Endothelial cell of umbilical vein (primary cell): ENCODE results near the gene CFAP61. TPM values are rescaled to one million over a fixed set of nuclear protein-coding genes. Genes with fewer than 3 reads are reported as not detected.

Experiments used
- BruUV-seq: library from RNA; stranded (reverse); fragments of 400-500 nt; replicated peaks from 2 replicates; lab custom pipeline; 2021; lab: Mats Ljungman, UMichigan
- CTCF ChIA-PET: fragments of 300-600, 350-600 bp; sonication (Branson Sonifier 250); formaldehyde crosslinking; loops from one replicate; lab custom pipeline; 2021; ENCODE audit warnings: antibody characterized with exemption, inconsistent platforms; lab: Charles Lee
- POLR2A ChIA-PET: fragments of 300-600, 350-600 bp; sonication (Branson Sonifier 250); formaldehyde crosslinking; loops from one replicate; lab custom pipeline; 2021; ENCODE audit warnings: antibody characterized with exemption, inconsistent platforms; lab: Charles Lee
- DNase-seq: peaks from one replicate; pipeline ENCODE4 v3.0.0-alpha.2; 2011; ENCODE audit warnings: low read depth, low spot score
- FAIRE-seq: peaks from 2 replicates; lab custom pipeline; 2011; peaks lifted over from hg19 to GRCh38; lab: Jason Lieb, UNC
- H2AFZ ChIP-seq: 2 replicates; pipeline ENCODE4 v1.6.0; 2012; ENCODE audit warnings: low read depth, low read length, control low read depth, inconsistent platforms
- H3K27ac ChIP-seq: 2 replicates; pipeline ENCODE4 v1.5.1; 2011; ENCODE audit warnings: low read depth, mild to moderate bottlenecking, control low read depth, low read length, moderate library complexity; ENCODE audit not compliant: insufficient read depth
- H3K27me3 ChIP-seq, 2 experiments: 2 replicates each; pipeline versions ENCODE4 v1.6.0 to v1.6.1; 2011; ENCODE audit warnings: low read length in 2 of 2, mixed read lengths in 1 of 2; ENCODE audit not compliant: control insufficient read depth in 2 of 2, insufficient read depth in 2 of 2
- H3K36me3 ChIP-seq, 2 experiments: 2 replicates in 1 of 2; 3 replicates in 1 of 2; pipeline ENCODE4 v1.5.1; 2011; ENCODE audit warnings: low read length in 2 of 2, mild to moderate bottlenecking in 1 of 2, moderate library complexity in 1 of 2; ENCODE audit not compliant: control insufficient read depth in 2 of 2, insufficient read depth in 2 of 2; ENCODE audit errors: extremely low read depth in 1 of 2
- H3K4me1 ChIP-seq: 3 replicates; pipeline ENCODE4 v1.5.1; 2011; ENCODE audit warnings: mild to moderate bottlenecking, low read length; ENCODE audit not compliant: control insufficient read depth, insufficient read depth; ENCODE audit errors: extremely low read depth
- H3K4me2 ChIP-seq: 2 replicates; pipeline ENCODE4 v1.6.1; 2011; ENCODE audit warnings: low read length, control low read depth, mixed read lengths; ENCODE audit not compliant: insufficient read depth
- H3K4me3 ChIP-seq, 3 experiments: fragments of 200-600 bp in 1 of 3; sonication (generic), shearing (Covaris generic) in 1 of 3; replicated peaks in 1 of 3; 2 replicates each; pipeline ENCODE4 v1.5.1; 2011 to 2016; ENCODE audit warnings: control low read depth in 3 of 3, low read length in 3 of 3, mild to moderate bottlenecking in 2 of 3, inconsistent platforms in 1 of 3, low read depth in 1 of 3, moderate library complexity in 1 of 3; ENCODE audit not compliant: insufficient read depth in 1 of 3
- H3K79me2 ChIP-seq: 2 replicates; pipeline ENCODE4 v1.6.0; 2012; ENCODE audit warnings: low read length, inconsistent platforms; ENCODE audit not compliant: control insufficient read depth, insufficient read depth
- H3K9ac ChIP-seq: replicated peaks from 2 replicates; pipeline ENCODE3; 2011; ENCODE audit warnings: low read length, control low read depth; ENCODE audit not compliant: insufficient read depth; ENCODE audit errors: extremely low read depth
- H3K9me1 ChIP-seq: replicated peaks from 3 replicates; pipeline ENCODE4 v1.6.0; 2011; ENCODE audit warnings: mild to moderate bottlenecking, low read length; ENCODE audit not compliant: control insufficient read depth, insufficient read depth; ENCODE audit errors: extremely low read depth
- H3K9me3 ChIP-seq: replicated peaks from 2 replicates; pipeline ENCODE4 v1.5.1; 2012; ENCODE audit warnings: low read length, inconsistent platforms; ENCODE audit not compliant: control insufficient read depth, insufficient read depth
- H4K20me1 ChIP-seq: replicated peaks from 2 replicates; pipeline ENCODE3; 2011; ENCODE audit warnings: mild to moderate bottlenecking, low read length; ENCODE audit not compliant: control insufficient read depth, insufficient read depth; ENCODE audit errors: extremely low read depth
- CTCF ChIP-seq, 2 donors: IDR thresholded peaks; 1 replicate in 1 of 2; 2 replicates in 1 of 2; pipeline ENCODE4 v1.5.1; 2011; ENCODE audit warnings: low read length in 2 of 2, mild to moderate bottlenecking in 2 of 2, moderate library complexity in 2 of 2, control low read depth in 1 of 2, inconsistent platforms in 1 of 2, low read depth in 1 of 2; ENCODE audit not compliant: insufficient read depth in 1 of 2; ENCODE audit errors: extremely low read depth in 1 of 2
- EZH2 ChIP-seq: IDR thresholded peaks from 2 replicates; pipeline ENCODE4 v1.6.1; 2012; ENCODE audit warnings: borderline replicate concordance, low read depth, mild to moderate bottlenecking, moderate library complexity, low read length, inconsistent platforms; ENCODE audit not compliant: severe bottlenecking
- FOS ChIP-seq: IDR thresholded peaks from 2 replicates; pipeline ENCODE4 v1.6.1; 2011; ENCODE audit warnings: mild to moderate bottlenecking, low read length, moderate library complexity, borderline replicate concordance; ENCODE audit not compliant: insufficient read depth
- GATA2 ChIP-seq: IDR thresholded peaks from 2 replicates; pipeline ENCODE4 v1.7.0; 2011; ENCODE audit warnings: low read depth, mild to moderate bottlenecking, moderate library complexity, mixed read lengths, low read length; ENCODE audit not compliant: insufficient read length, insufficient read depth
- JUN ChIP-seq: IDR thresholded peaks from 2 replicates; pipeline ENCODE4 v1.6.1; 2011; ENCODE audit warnings: borderline replicate concordance, low read depth; ENCODE audit not compliant: insufficient read length, insufficient read depth
- MAX ChIP-seq: IDR thresholded peaks from 2 replicates; pipeline ENCODE4 v1.6.1; 2011; ENCODE audit not compliant: insufficient read depth, insufficient read length
- MYC ChIP-seq: IDR thresholded peaks from one replicate; pipeline ENCODE4 v1.6.1; 2011; ENCODE audit warnings: mild to moderate bottlenecking, low read depth, low read length
- POLR2A ChIP-seq: IDR thresholded peaks from 2 replicates; pipeline ENCODE4 v1.6.1; 2012; ENCODE audit warnings: low read depth, mild to moderate bottlenecking, control low read depth, low read length
- POLR2AphosphoS5 ChIP-seq: IDR thresholded peaks from 2 replicates; pipeline ENCODE4 v1.6.1; 2012; ENCODE audit warnings: low read depth, mild to moderate bottlenecking, control low read depth, low read length, moderate library complexity; ENCODE audit not compliant: insufficient read depth
- dilution Hi-C: fragments of 300-500 bp; cut with MboI; formaldehyde crosslinking; loops from one replicate; pipeline ENCODE4 v1.15.0; 2019; ENCODE audit warnings: low sequenced_read_pairs; ENCODE audit not compliant: extremely low pct_ligation_motif_present
- intact Hi-C: fragments of 100-400 bp; cut with micrococcal nuclease; formaldehyde crosslinking; loops from one replicate; pipeline ENCODE4 v1.10.0; 2022
- polyA plus RNA-seq, 4 experiments: library from polyadenylated mRNA; depleted of rRNA in 3 of 4; stranded (reverse) in 3 of 4; unstranded in 1 of 4; fragments of >200 nt; gene quantifications; 2 replicates each; pipeline versions ENCODE4 v1.2.1 to v1.2.3, GENCODE V29; 2011 to 2012; ENCODE audit warnings: missing spikeins in 1 of 4
- total RNA-seq: library from RNA; stranded (reverse); gene quantifications from 2 replicates; pipeline ENCODE4 v1.2.3, GENCODE V29; 2021

The CFAP61 gene
- total and polyA plus RNA-seq, 2 donors (not counting 3 experiments of a cell fraction or from before 2014, with no cell fraction given): not detected

- no peaks in the 10 kb centered on the region for H3K9me1 ChIP-seq
- no peak overlapping the region for H3K4me3 ChIP-seq
- H3K36me3 ChIP-seq: no peaks in the 10 kb centered on the region
- no peaks in the 10 kb centered on the region for H4K20me1 ChIP-seq
- no peak for DNase-seq
- H3K79me2 ChIP-seq: no peaks in the 10 kb centered on the region
- dilution Hi-C loops (no loop called here), intact Hi-C loops (no loop called here)
- ChIA-PET CTCF (no interaction called here), POLR2A (no interaction called here)
- FAIRE-seq: no peak
- no peak overlapping the region for H3K27ac ChIP-seq
- H3K4me1 ChIP-seq: no peaks in the 10 kb centered on the region
- no peaks in the 10 kb centered on the region for H3K9me3 ChIP-seq
- no peaks in the 10 kb centered on the region for H3K27me3 ChIP-seq
- H3K4me2 ChIP-seq: no peak overlapping the region
- H2AFZ ChIP-seq: no peak overlapping the region
- H3K9ac ChIP-seq: no peak overlapping the region
- TF ChIP-seq POLR2A: no peak
- TF ChIP-seq GATA2: no peak
- TF ChIP-seq FOS: no peak
- TF ChIP-seq POLR2AphosphoS5: no peak
- no peak for TF ChIP-seq JUN
- no peak for TF ChIP-seq CTCF (IDR thresholded peaks at IDR 0.05; ENCODE audit: extremely low read depth in 1 of 2, insufficient read depth in 1 of 2, low read depth in 1 of 2, low read length in 2 of 2)
- no peak for TF ChIP-seq MYC
- no peak for TF ChIP-seq MAX
- no peak for TF ChIP-seq EZH2
- no TSS peak for BruUV-seq
These were observed 265.5 kb downstream of the CFAP61 start for GRCh38 chr20:20317621-20318364.
